ENCODE data around the gene PEMT.

Gene PEMT

GRCh38 chr17:17480593-17481148 lies 110.8 kb downstream of the PEMT start:
- no peaks in the 10 kb centered on the region for H3K27me3 Mint-ChIP-seq (ENCODE audit: low read depth)
- TF ChIP-seq, protein P1, sequence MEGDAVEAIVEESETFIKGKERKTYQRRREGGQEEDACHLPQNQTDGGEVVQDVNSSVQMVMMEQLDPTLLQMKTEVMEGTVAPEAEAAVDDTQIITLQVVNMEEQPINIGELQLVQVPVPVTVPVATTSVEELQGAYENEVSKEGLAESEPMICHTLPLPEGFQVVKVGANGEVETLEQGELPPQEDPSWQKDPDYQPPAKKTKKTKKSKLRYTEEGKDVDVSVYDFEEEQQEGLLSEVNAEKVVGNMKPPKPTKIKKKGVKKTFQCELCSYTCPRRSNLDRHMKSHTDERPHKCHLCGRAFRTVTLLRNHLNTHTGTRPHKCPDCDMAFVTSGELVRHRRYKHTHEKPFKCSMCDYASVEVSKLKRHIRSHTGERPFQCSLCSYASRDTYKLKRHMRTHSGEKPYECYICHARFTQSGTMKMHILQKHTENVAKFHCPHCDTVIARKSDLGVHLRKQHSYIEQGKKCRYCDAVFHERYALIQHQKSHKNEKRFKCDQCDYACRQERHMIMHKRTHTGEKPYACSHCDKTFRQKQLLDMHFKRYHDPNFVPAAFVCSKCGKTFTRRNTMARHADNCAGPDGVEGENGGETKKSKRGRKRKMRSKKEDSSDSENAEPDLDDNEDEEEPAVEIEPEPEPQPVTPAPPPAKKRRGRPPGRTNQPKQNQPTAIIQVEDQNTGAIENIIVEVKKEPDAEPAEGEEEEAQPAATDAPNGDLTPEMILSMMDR (IDR thresholded peaks at IDR 0.05; ENCODE audit: unreplicated experiment in 3 of 3) = no peak
- peaks cover 16% of the 10 kb centered on the region for H3K36me3 Mint-ChIP-seq (ENCODE audit: low read depth)
- H3K4me1 Mint-ChIP-seq = peaks cover 50% of the 10 kb centered on the region
- H3K4me3 Mint-ChIP-seq = no peak overlapping the region
- no peaks in the 10 kb centered on the region for H3K9me3 Mint-ChIP-seq
- peak overlapping the region in 1 of 3 experiments; percentile 35 for H3K27ac Mint-ChIP-seq

DNA sequence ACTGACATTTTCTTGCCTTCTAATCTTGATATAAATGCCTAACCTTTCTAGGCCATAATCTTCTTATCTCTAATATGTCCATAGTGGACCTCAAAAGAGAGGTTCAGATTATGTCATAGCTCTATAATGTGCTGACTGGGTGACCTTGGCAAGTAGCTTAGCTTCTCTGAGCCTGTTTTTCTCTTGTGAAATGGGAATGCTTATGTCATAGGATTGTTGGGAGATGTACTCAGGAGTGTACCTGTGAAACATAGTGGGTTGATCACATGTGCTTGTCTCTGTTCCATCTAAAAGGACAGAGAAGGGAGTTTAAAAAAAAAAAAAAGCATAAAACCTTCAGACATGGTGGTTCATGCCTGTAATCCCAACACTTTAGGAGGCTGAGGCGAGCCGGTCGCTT lies 112.3 kb downstream of the PEMT start:
- Mint-ChIP-seq H3K27me3 (ENCODE audit: low read depth) (no peaks in the 10 kb centered on the region), H3K4me1 (peaks cover 50% of the 10 kb centered on the region), H3K4me3 (peak overlapping the region; percentile 57 to 78 (median 61)), H3K27ac (no peak overlapping the region), H3K9me3 (no peaks in the 10 kb centered on the region), H3K36me3 (ENCODE audit: low read depth) (peaks cover 9% of the 10 kb centered on the region)
- TF ChIP-seq, protein P1 (IDR thresholded peaks at IDR 0.05; ENCODE audit: unreplicated experiment in 3 of 3) = no peak

GRCh38 chr17:17476865-17477467 lies 114.5 kb downstream of the PEMT start, which contains the start of gene MED9:
Gene MED9, plus strand, starts transcription at chr17:17477000. Its CDS starts 42 bp downstream, at chr17:17477042.
- Mint-ChIP-seq H3K4me3 (peak within 1 kb of the TSS; percentile 93 to 96 (median 96)), H3K36me3 (ENCODE audit: low read depth) (peaks cover 6% of the 10 kb centered on the region), H3K4me1 (peaks cover 44% of the 10 kb centered on the region), H3K9me3 (no peaks in the 10 kb centered on the region), H3K27me3 (ENCODE audit: low read depth) (peaks cover 4% of the 10 kb centered on the region), H3K27ac (peak within 1 kb of the TSS; percentile 71 to 93 (median 92))
- TF ChIP-seq, protein P1 (IDR thresholded peaks at IDR 0.05; ENCODE audit: unreplicated experiment in 3 of 3) = no peak

GRCh38 chr17:17474341-17474740 lies 117.2 kb downstream of the PEMT start:
- Mint-ChIP-seq H3K27ac (no peak overlapping the region), H3K9me3 (no peaks in the 10 kb centered on the region), H3K4me3 (peak overlapping the region in 1 of 3 experiments; percentile 5), H3K27me3 (ENCODE audit: low read depth) (peaks cover 10% of the 10 kb centered on the region), H3K36me3 (ENCODE audit: low read depth) (peaks cover 4% of the 10 kb centered on the region), H3K4me1 (peaks cover 25% of the 10 kb centered on the region)
- TF ChIP-seq, protein P1 (IDR thresholded peaks at IDR 0.05; ENCODE audit: unreplicated experiment in 3 of 3) = no peak

- Mint-ChIP-seq H3K4me1 (peaks cover 22% of the 10 kb centered on the region), H3K27ac (no peak overlapping the region), H3K36me3 (ENCODE audit: low read depth) (no peaks in the 10 kb centered on the region), H3K9me3 (no peaks in the 10 kb centered on the region), H3K4me3 (no peak overlapping the region), H3K27me3 (ENCODE audit: low read depth) (peaks cover 10% of the 10 kb centered on the region)
- TF ChIP-seq, protein P1 (IDR thresholded peaks at IDR 0.05; ENCODE audit: unreplicated experiment in 3 of 3) = no peak
These were observed 119.1 kb downstream of the PEMT start for GRCh38 chr17:17472333-17472920.
